Adipose tissue (tissue), 3 donors: ENCODE data around the gene VPS72. TPM values are rescaled to one million over a fixed set of nuclear protein-coding genes. Genes with fewer than 3 reads are reported as not detected.
"Not testable (repeated sequence)": the region's sequence is repeated elsewhere in the genome, so short reads cannot be mapped to it uniquely, and the experiment has no call there.

ENCODE experiments used
- H3K27ac ChIP-seq: one replicate; pipeline ENCODE4 v1.5.1; 2013; ENCODE audit warnings: low read depth, low read length
- WGBS, 3 donors: extraction: QIAGEN DNeasy Blood & Tissue Kit; methylation state at CpG; one replicate each; pipeline ENCODE4 v1.1.7; 2013; 5-methylcytosine and 5-hydroxymethylcytosine counted together
- polyA plus RNA-seq, 3 donors: library from polyadenylated mRNA; stranded (reverse); fragments of 200-250 nt; gene quantifications; one replicate each; pipeline ENCODE4 v1.2.3, GENCODE V29; 2013
- donor health status: healthy with polysubstance abuse.
- donor health status: Bipolar disorder and iron deficiency.
- donor health status: healthy.

Gene VPS72
- polyA plus RNA-seq = 10 to 100 TPM; 19.9 to 34.8 (median 26.3) TPM

GRCh38 chr1:151189637-151190445 is at the start of gene VPS72:
Gene VPS72 (minus strand): TSS chr1:151190197. CDS start chr1:151190121, 76 bp downstream.
- no peak within 1 kb of the TSS for H3K27ac ChIP-seq
- 0 to 1% (median 0%) methylated on average over 42 of the region's 42 CpGs for WGBS, 3 donors

GRCh38 chr1:151238467-151238739 is 48.4 kb upstream of the VPS72 start:
- 50 to 73% (median 54%) methylated on average over 1 of the region's 1 CpG for WGBS, 3 donors
- H3K27ac ChIP-seq = no peak overlapping the region

- WGBS, 3 donors = 81 to 95% (median 83%) methylated on average over 4 of the region's 4 CpGs
- H3K27ac ChIP-seq = no peak overlapping the region
Measured at GRCh38 chr1:151237678-151238466, 47.9 kb upstream of the VPS72 start.

- no peak overlapping the region for H3K27ac ChIP-seq
- 90 to 95% (median 93%) methylated on average over 6 of the region's 6 CpGs for WGBS, 3 donors
Measured at GRCh38 chr1:151235235-151235634, 45.2 kb upstream of the VPS72 start.

GRCh38 chr1:151222130-151222529 is 32.1 kb upstream of the VPS72 start:
- H3K27ac ChIP-seq = no peak overlapping the region
- WGBS, 3 donors = 73 to 81% (median 74%) methylated on average over 4 of the region's 4 CpGs

GRCh38 chr1:151221616-151222015 is 31.6 kb upstream of the VPS72 start:
- WGBS, 3 donors = 73 to 87% (median 76%) methylated on average over 1 of the region's 1 CpG
- no peak overlapping the region for H3K27ac ChIP-seq

- WGBS, 3 donors = 30 to 42% (median 35%) methylated on average over 2 of the region's 2 CpGs
- no peak overlapping the region for H3K27ac ChIP-seq
Measured at GRCh38 chr1:151213560-151213959, 23.6 kb upstream of the VPS72 start.

- WGBS, 3 donors = 80 to 89% (median 84%) methylated on average over 15 of the region's 15 CpGs
- H3K27ac ChIP-seq = no peak overlapping the region
Measured at GRCh38 chr1:151211972-151212705, 22.1 kb upstream of the VPS72 start.

- H3K27ac ChIP-seq = no peak overlapping the region
- WGBS, 3 donors = 62 to 86% (median 83%) methylated on average over 1 of the region's 1 CpG
Measured at GRCh38 chr1:151210830-151211229, 20.8 kb upstream of the VPS72 start.

GRCh38 chr1:151205381-151205965 is 15.5 kb upstream of the VPS72 start:
- not testable (repeated sequence) for H3K27ac ChIP-seq
- WGBS, 3 donors = 92 to 96% (median 92%) methylated on average over 12 of the region's 12 CpGs

- no peak overlapping the region for H3K27ac ChIP-seq
- 30 to 49% (median 41%) methylated on average over 11 of the region's 11 CpGs for WGBS, 3 donors
Measured at GRCh38 chr1:151199873-151200581, 10.0 kb upstream of the VPS72 start.

GRCh38 chr1:151198254-151199127 is 8.5 kb upstream of the VPS72 start, which contains the start of gene PIP5K1A:
Gene PIP5K1A (plus strand): TSS chr1:151198552. CDS start chr1:151198997, 445 bp downstream.
- 0% methylated on average over 60 of the region's 60 CpGs for WGBS, 3 donors
- H3K27ac ChIP-seq = peak within 1 kb of the TSS; percentile 70

GRCh38 chr1:151197863-151198253 is 7.9 kb upstream of the VPS72 start:
- 5 to 13% (median 11%) methylated on average over 10 of the region's 10 CpGs for WGBS, 3 donors
- no peak overlapping the region for H3K27ac ChIP-seq

GRCh38 chr1:151196292-151196800 is 6.3 kb upstream of the VPS72 start:
- H3K27ac ChIP-seq = no peak overlapping the region
- WGBS, 3 donors = 30 to 41% (median 33%) methylated on average over 14 of the region's 14 CpGs

- 70 to 74% (median 70%) methylated on average over 17 of the region's 17 CpGs for WGBS, 3 donors
- not testable (repeated sequence) for H3K27ac ChIP-seq
Measured at GRCh38 chr1:151194894-151195594, 5.0 kb upstream of the VPS72 start.

GRCh38 chr1:151193856-151194255 is 3.9 kb upstream of the VPS72 start:
- 80 to 86% (median 82%) methylated on average over 1 of the region's 1 CpG for WGBS, 3 donors
- H3K27ac ChIP-seq = no peak overlapping the region
